GM12865 (cell line): Measurements from ENCODE around the gene SGSM2.

Experiments used
- DNase-seq: peaks from one replicate; pipeline ENCODE4 v3.0.0; 2010; ENCODE audit warnings: low read depth
- H3K4me3 ChIP-seq: 2 replicates; pipeline ENCODE4 v1.5.1; 2011; ENCODE audit warnings: mild to moderate bottlenecking, low read depth, low read length, control low read depth
- CTCF ChIP-seq: IDR thresholded peaks from 2 replicates; pipeline ENCODE4 v1.5.1; 2011; ENCODE audit warnings: low read length, control low read depth, low read depth, inconsistent platforms; ENCODE audit not compliant: insufficient read depth; ENCODE audit errors: missing control alignments

Gene SGSM2

GRCh38 chr17:2420176-2420575, 82.9 kb downstream of the SGSM2 start:
- TF ChIP-seq CTCF: no peak
- H3K4me3 ChIP-seq: no peak overlapping the region

GRCh38 chr17:2421315-2422147, 84.2 kb downstream of the SGSM2 start:
- TF ChIP-seq CTCF: no peak
- no peak overlapping the region for H3K4me3 ChIP-seq
- DNase-seq: no peak

More at GRCh38 chr17:2420176-2420575, 82.9 kb downstream of the SGSM2 start:
- DNase-seq: no peak

GRCh38 chr17:2423271-2423670, 86.0 kb downstream of the SGSM2 start:
- no peak overlapping the region for H3K4me3 ChIP-seq
- no peak for TF ChIP-seq CTCF
- no peak for DNase-seq

- no peak for TF ChIP-seq CTCF
- no peak for DNase-seq
- H3K4me3 ChIP-seq: no peak overlapping the region
Observed at GRCh38 chr17:2427215-2427614, 89.9 kb downstream of the SGSM2 start.

GRCh38 chr17:2427910-2428309, 90.6 kb downstream of the SGSM2 start:
- DNase-seq: no peak
- no peak overlapping the region for H3K4me3 ChIP-seq
- TF ChIP-seq CTCF: no peak
